ENCODE results near the gene LIMS2. TPM values are rescaled to one million over a fixed set of nuclear protein-coding genes. Genes with fewer than 3 reads are reported as not detected.

Gene LIMS2
- total and polyA plus RNA-seq, 2 of the 8 experiments (the other 6 are each of a cell fraction or from before 2014, with no cell fraction given) = 3.3 to 4.8 TPM

GRCh38 chr2:127640082-127641072, 35.0 kb downstream of the LIMS2 start (continued):
- TF ChIP-seq MAFK (IDR thresholded peaks at IDR 0.05; ENCODE audit: low read depth, low read length) (no peak), CHD7 (IDR thresholded peaks at IDR 0.05; ENCODE audit: insufficient replicate concordance, low read length) (no peak), JUND (IDR thresholded peaks at IDR 0.05; ENCODE audit: low read length) (no peak), CTCF (IDR thresholded peaks at IDR 0.05; ENCODE audit: control extremely low read depth in 1 of 3, insufficient read depth in 1 of 3, low read depth in 1 of 3, low read length in 3 of 3) (peak in 2 of 3 experiments; percentile 61 to 79; a peak in 3 of 4 replicates), CHD1 (IDR thresholded peaks at IDR 0.05; ENCODE audit: low read depth, low read length) (no peak)
